Measurements from ENCODE around the gene FCN3. TPM values are rescaled to one million over a fixed set of nuclear protein-coding genes. Genes with fewer than 3 reads are reported as not detected.

The FCN3 gene
- total RNA-seq, 4 donors from 2014 or later, result 13.2 to 35.7 (median 19.3) TPM

DNA sequence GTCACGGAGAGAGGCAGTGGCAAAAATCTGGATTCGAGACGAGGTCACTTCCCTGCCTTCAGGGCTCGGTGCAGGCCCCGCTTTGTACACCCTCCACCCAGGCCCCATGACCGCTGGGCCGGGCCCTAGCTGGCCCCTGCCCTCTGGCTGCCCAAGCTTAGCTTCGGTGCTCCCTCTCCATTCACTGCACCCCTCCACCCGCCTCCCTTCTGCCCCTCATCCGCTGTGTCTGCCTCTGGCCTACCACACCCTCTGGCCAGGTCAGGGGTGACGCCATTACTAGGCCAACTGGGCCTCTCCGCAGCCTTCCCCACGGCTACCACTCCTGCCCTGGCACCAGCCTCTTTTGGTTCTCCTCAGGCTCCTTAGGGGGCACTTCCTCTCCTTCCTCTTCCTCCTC, 9.0 kb upstream of the FCN3 start:
- intact Hi-C loops (cut with DNase I; ENCODE audit: low total_unique reads) (no loop called here), in situ Hi-C loops (cut with MboI; ENCODE audit: low sequenced_read_pairs in 4 of 4) (no loop called here)
- TF ChIP-seq POLR2A (IDR thresholded peaks at IDR 0.05), result no peak
- TF ChIP-seq, protein P1, sequence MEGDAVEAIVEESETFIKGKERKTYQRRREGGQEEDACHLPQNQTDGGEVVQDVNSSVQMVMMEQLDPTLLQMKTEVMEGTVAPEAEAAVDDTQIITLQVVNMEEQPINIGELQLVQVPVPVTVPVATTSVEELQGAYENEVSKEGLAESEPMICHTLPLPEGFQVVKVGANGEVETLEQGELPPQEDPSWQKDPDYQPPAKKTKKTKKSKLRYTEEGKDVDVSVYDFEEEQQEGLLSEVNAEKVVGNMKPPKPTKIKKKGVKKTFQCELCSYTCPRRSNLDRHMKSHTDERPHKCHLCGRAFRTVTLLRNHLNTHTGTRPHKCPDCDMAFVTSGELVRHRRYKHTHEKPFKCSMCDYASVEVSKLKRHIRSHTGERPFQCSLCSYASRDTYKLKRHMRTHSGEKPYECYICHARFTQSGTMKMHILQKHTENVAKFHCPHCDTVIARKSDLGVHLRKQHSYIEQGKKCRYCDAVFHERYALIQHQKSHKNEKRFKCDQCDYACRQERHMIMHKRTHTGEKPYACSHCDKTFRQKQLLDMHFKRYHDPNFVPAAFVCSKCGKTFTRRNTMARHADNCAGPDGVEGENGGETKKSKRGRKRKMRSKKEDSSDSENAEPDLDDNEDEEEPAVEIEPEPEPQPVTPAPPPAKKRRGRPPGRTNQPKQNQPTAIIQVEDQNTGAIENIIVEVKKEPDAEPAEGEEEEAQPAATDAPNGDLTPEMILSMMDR (IDR thresholded peaks at IDR 0.05 in 4 of 5, conservative IDR thresholded peaks at IDR 0.05 in 1 of 5), result no peak

DNA sequence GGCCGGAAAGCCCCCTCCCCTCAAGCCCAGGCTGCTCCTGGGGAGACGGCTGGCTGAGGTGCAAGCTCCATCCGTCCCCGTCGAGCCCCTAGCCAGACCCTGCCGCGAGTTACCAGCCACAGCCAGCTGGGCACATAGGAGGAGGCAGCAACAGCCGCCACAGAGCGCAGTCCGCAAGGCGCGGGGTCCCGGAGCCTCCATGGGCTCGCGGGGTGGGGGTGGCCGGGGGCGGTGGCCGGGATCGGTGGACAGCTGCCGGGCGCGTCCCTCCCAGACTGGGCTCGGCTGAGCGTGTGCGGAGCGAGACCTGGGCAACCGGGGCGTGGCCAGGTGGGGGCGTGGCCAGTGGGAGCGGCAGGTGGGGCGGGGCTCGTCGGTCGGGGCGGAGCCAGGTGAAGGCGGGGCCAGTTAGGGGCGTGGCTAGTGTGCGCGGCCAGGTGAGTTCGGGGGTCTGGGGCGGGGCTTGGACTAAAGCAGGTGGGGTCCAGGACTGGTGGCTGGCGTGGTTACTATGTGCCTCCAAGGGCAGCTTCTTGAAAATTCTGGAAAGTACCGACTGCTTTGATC, 8.5 kb upstream of the FCN3 start, which contains the start of gene CD164L2:
Gene CD164L2 (minus strand): TSS at position 295 of the 567 bp plus-strand sequence. CDS start 94 bp downstream, at position 201.
- in situ Hi-C loops (cut with MboI; ENCODE audit: low sequenced_read_pairs in 4 of 4), result no loop called here
- intact Hi-C loops (cut with DNase I; ENCODE audit: low total_unique reads), result no loop called here
- H3K9me3 ChIP-seq, result no peaks in the 10 kb centered on the region
- peaks cover 0 to 5% (median 0%) of the 10 kb centered on the region in 3 donors for H3K27me3 ChIP-seq
- ATAC-seq, result no peak
- no peak within 1 kb of the TSS for H3K27ac ChIP-seq
- TF ChIP-seq POLR2A (IDR thresholded peaks at IDR 0.05), result no peak
- TF ChIP-seq, protein P1 (IDR thresholded peaks at IDR 0.05 in 4 of 5, conservative IDR thresholded peaks at IDR 0.05 in 1 of 5), result no peak
- H3K36me3 ChIP-seq, result no peaks in the 10 kb centered on the region
- no peak within 1 kb of the TSS for H3K4me3 ChIP-seq
- no peak for DNase-seq
- H3K4me1 ChIP-seq, result peaks cover 9 to 14% of the 10 kb centered on the region in 2 donors

More for the DNA sequence above, 9.0 kb upstream of the FCN3 start:
- DNase-seq (no peak), ATAC-seq (no peak)
- Histone ChIP-seq H3K4me1 (peaks cover 9 to 16% of the 10 kb centered on the region in 2 donors), H3K36me3 (no peaks in the 10 kb centered on the region), H3K27me3 (peaks cover 0 to 5% (median 0%) of the 10 kb centered on the region in 3 donors), H3K4me3 (no peak overlapping the region), H3K9me3 (no peaks in the 10 kb centered on the region), H3K27ac (no peak overlapping the region)

DNA sequence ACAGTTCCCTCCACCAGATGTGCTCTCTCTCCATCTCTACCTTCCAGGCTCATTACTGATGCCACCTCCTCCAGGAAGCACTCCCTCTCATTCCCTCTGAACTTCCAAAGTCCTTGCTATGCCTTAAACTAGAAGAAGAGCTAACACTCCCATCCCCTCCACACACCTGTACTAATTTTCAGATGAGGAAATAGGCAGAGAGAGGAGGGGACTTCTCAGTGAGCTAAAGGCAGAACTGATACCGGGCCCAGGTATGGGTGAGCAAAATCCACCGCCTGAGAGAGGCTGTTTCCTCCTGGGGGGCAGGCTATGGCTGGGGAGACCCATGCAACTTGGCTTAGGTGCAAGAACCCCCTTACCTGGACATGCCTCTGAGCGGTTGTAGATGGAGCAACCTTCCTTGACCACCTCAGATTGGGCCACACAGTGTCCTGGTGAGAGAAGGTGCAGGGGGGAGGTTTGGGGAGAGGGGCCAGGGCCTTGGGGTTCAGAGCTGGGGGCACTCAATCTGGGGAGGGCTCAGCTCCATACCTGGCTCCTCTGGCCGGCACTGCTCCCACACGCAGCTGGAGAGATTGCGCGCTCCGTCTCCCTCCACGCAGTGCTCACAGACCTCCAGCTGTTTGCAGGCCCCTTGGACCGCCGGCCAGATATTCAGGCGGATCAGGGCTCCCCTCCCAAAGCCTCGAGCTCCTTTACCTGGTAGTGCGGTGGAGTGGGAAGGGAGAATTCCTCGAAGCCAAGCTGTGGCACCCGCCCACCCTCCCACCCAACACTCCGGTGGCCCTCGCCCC, 7.5 kb upstream of the FCN3 start:
- intact Hi-C loops (cut with DNase I; ENCODE audit: low total_unique reads), result no loop called here
- no peak for ATAC-seq
- TF ChIP-seq POLR2A (IDR thresholded peaks at IDR 0.05), result no peak
- TF ChIP-seq, protein P1 (IDR thresholded peaks at IDR 0.05 in 4 of 5, conservative IDR thresholded peaks at IDR 0.05 in 1 of 5), result no peak

DNA sequence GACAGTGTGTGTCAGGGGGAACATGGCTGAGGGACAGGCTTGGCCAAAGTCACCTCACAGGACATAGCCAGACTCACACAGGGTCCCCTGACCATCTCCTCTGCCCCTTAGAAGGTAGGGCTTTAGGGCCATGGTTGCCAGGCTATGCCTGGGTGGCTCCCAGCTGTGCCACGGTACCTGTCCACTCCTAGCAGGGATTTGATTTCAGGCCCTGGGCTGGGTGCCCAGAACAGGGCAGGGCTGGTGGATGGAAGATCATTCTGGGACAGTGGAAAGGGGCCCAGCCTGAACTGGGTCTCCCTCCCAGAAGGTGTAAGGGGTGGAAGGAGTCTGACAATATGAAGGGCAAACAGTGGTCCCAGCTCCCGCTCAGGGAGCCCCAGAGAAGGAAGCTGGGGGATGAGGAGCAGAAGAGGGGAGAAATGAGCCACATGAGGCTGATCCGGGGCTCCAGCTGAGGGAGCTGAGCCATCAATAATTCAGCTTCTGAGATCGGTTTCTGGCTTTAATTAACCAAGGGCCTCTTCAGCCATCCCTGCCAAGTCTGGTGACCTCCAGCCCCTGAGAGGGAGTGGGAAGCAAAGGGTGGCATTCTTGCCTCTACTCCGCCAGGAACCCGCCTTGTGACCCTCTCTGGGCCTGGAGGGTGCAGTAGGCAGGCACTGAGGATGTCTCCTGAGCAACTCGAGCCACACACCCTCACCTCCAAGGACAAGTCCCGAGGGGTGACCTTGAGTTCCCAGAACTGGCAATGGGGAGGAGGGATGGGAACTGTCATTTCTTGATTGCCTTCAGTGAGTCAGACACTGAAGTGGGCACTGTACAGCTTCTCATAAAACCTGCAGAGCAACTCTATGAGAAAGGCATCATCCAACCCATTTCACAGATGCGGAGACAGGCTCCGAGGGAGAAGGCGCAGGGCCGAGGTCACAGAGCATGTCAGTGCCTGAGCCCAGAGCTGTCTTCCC, 6.4 kb upstream of the FCN3 start:
- Histone ChIP-seq H3K27me3 (peaks cover 0 to 5% (median 0%) of the 10 kb centered on the region in 3 donors), H3K9me3 (no peaks in the 10 kb centered on the region), H3K4me1 (peaks cover 9 to 14% of the 10 kb centered on the region in 2 donors), H3K4me3 (no peak overlapping the region), H3K36me3 (no peaks in the 10 kb centered on the region), H3K27ac (peak overlapping the region in 1 of 4 donors; percentile 2)
- in situ Hi-C loops (cut with MboI; ENCODE audit: low sequenced_read_pairs in 4 of 4) (no loop called here), intact Hi-C loops (cut with DNase I; ENCODE audit: low total_unique reads) (no loop called here)
- peak; percentile 85 to 89 for ATAC-seq
- TF ChIP-seq POLR2A (IDR thresholded peaks at IDR 0.05), result no peak
- TF ChIP-seq, protein P1 (IDR thresholded peaks at IDR 0.05 in 4 of 5, conservative IDR thresholded peaks at IDR 0.05 in 1 of 5), result no peak
- peak; percentile 55 to 71 for DNase-seq

More for the DNA sequence above, 7.5 kb upstream of the FCN3 start:
- Histone ChIP-seq H3K36me3 (no peaks in the 10 kb centered on the region), H3K9me3 (no peaks in the 10 kb centered on the region), H3K27ac (no peak overlapping the region), H3K4me3 (no peak overlapping the region), H3K4me1 (peaks cover 9 to 14% of the 10 kb centered on the region in 2 donors), H3K27me3 (peaks cover 0 to 5% (median 0%) of the 10 kb centered on the region in 3 donors)
- no peak for DNase-seq
- in situ Hi-C loops (cut with MboI; ENCODE audit: low sequenced_read_pairs in 4 of 4), result no loop called here

Measured in gastrocnemius medialis (tissue), 4 donors.